ENCODE measurements around the gene HSD17B2.

Gene HSD17B2, protein sequence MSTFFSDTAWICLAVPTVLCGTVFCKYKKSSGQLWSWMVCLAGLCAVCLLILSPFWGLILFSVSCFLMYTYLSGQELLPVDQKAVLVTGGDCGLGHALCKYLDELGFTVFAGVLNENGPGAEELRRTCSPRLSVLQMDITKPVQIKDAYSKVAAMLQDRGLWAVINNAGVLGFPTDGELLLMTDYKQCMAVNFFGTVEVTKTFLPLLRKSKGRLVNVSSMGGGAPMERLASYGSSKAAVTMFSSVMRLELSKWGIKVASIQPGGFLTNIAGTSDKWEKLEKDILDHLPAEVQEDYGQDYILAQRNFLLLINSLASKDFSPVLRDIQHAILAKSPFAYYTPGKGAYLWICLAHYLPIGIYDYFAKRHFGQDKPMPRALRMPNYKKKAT

DNA sequence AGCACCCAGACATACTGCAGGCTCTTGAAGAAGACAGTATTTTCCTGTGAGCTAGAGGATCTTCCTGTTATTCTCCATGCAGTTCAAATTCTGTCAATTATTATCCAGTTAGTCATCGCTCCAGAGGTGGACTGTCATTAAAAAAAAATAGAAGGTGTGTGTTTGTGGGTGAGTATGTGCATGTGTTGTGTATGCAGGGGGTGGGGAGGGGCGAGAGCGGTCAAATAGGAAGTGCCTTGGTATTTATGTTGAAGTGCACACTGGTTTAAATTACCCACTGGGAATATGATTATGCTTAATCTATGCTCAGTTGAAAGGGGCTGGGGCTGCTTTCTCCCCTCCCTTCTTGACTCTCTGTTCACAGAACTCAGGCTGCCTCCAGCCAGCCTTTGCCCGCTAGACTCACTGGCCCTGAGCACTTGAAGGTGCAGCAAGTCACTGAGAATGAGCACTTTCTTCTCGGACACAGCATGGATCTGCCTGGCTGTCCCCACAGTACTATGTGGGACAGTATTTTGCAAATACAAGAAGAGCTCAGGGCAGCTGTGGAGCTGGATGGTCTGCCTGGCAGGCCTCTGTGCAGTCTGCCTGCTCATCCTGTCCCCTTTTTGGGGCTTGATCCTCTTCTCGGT is at the start of gene HSD17B2:
HSD17B2 (plus strand) TSS at position 273 of the 632 bp plus-strand sequence; CDS start at position 445, 172 bp downstream.
- H3K4me3 ChIP-seq (ENCODE audit: low read length), result peak within 1 kb of the TSS; percentile 74
- TF ChIP-seq, protein P1, sequence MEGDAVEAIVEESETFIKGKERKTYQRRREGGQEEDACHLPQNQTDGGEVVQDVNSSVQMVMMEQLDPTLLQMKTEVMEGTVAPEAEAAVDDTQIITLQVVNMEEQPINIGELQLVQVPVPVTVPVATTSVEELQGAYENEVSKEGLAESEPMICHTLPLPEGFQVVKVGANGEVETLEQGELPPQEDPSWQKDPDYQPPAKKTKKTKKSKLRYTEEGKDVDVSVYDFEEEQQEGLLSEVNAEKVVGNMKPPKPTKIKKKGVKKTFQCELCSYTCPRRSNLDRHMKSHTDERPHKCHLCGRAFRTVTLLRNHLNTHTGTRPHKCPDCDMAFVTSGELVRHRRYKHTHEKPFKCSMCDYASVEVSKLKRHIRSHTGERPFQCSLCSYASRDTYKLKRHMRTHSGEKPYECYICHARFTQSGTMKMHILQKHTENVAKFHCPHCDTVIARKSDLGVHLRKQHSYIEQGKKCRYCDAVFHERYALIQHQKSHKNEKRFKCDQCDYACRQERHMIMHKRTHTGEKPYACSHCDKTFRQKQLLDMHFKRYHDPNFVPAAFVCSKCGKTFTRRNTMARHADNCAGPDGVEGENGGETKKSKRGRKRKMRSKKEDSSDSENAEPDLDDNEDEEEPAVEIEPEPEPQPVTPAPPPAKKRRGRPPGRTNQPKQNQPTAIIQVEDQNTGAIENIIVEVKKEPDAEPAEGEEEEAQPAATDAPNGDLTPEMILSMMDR (conservative IDR thresholded peaks at IDR 0.05; ENCODE audit: low read depth, low read length), result no peak
- no peak for DNase-seq (ENCODE audit: low read depth)

DNA sequence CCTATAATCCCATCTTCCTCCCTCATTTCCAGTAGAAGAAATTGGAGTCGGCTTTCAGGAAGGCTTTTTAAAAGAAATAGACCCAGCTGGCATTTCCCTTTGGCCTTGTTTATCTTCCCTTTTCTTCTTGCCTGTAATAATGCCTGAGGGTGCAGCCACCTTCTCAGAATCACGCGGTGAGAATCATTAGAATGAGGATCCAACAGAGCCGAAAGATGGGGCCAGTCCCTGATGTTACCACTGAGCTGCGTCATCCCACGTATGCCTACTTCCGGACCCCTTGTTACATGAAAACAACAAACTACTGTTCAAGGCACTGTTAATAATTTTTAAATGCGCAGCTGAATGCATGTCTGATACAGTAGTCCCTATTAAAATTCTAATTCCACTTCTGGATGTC is 47.9 kb upstream of the HSD17B2 start:
- TF ChIP-seq, protein P1 (conservative IDR thresholded peaks at IDR 0.05; ENCODE audit: low read depth, low read length), result no peak
- H3K4me3 ChIP-seq (ENCODE audit: low read length), result no peak overlapping the region
- no peak for DNase-seq (ENCODE audit: low read depth)

DNA sequence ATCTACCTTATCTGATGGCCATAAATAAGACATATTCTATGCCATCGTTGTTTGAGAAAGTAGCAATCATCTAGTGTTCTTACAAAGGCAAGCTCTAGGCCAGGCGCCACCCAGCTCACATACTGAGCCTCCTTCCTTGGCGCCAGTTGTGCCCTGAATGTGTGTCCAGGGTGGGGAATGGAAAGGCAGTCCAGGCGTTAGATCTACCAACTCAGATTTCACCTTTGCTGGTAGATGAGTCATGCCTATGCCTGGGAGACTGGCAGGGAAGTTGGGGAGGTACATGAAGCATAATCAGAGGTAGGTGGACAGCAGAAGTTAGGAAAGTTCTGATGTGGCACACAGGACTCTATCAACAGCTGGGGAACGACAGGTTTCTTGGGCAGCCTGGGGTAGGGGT is 47.3 kb upstream of the HSD17B2 start:
- TF ChIP-seq, protein P1 (conservative IDR thresholded peaks at IDR 0.05; ENCODE audit: low read depth, low read length), result no peak
- H3K4me3 ChIP-seq (ENCODE audit: low read length), result no peak overlapping the region
- no peak for DNase-seq (ENCODE audit: low read depth)

DNA sequence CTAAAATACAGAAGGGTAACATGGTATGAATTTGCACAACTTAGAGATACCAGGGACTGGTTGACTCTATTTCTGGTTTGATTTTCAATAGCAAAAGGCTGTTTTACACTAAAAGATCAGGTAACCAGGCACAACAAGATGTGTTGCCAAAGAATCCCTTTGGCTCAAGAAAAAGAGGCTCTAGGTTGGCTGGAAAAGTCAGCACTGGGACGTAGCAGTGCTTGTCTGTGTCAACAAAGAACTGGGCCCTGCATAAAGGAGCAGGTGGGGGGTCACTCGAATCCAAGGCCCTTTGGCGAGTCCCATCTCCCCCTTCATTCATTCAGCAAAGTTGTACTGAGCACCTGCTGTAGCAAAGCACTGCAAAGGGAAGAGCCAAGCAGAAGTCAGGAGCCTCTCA is 42.2 kb upstream of the HSD17B2 start:
- DNase-seq (ENCODE audit: low read depth), result no peak
- no peak overlapping the region for H3K4me3 ChIP-seq (ENCODE audit: low read length)
- TF ChIP-seq, protein P1 (conservative IDR thresholded peaks at IDR 0.05; ENCODE audit: low read depth, low read length), result no peak

DNA sequence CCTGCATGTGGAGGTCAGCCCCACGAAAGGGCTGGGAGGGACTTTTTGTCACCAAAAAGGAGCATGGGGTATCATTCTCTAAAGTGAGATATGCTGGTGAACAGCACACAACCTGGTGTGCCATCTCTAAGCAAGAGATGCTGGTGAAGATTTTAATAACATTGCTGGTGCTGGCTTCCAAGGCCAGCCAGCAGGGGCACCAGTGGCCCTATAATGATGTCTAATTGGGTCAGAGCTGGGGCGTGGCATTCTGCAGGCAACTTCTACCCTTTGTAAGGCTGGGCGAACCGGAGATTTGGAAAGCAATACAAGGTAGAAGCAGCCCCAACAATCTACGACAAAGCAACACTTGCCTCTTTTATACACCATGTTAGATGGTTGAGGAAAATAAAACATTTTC is 40.6 kb upstream of the HSD17B2 start:
- no peak for DNase-seq (ENCODE audit: low read depth)
- TF ChIP-seq, protein P1 (conservative IDR thresholded peaks at IDR 0.05; ENCODE audit: low read depth, low read length), result peak; percentile 34
- no peak overlapping the region for H3K4me3 ChIP-seq (ENCODE audit: low read length)

DNA sequence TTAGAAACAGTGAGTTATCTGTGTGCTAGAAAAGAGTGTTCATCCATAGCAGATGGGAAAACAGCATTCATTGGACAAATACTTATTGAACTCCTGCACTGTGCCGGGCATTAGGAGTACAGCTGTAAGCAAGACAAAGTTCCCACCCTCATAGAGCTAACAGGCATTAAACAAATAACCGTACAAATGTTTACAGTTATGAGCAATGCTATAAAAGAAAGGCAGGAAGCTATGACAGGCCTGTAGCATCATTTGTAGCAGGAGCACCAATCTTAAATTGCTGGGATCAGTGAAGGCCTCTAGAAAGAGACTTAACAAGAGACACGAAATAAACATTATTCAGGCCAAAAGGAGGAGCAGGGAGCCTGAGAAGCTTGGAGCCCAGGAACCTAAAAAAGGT is 39.4 kb upstream of the HSD17B2 start:
- H3K4me3 ChIP-seq (ENCODE audit: low read length), result no peak overlapping the region
- TF ChIP-seq, protein P1 (conservative IDR thresholded peaks at IDR 0.05; ENCODE audit: low read depth, low read length), result no peak

More for the DNA sequence above, 39.4 kb upstream of the HSD17B2 start:
- no peak for DNase-seq (ENCODE audit: low read depth)

Measured in retinal pigment epithelial cell (primary cell).